H1 (cell line): ENCODE data around the gene SIX3. TPM values are rescaled to one million over a fixed set of nuclear protein-coding genes. Genes with fewer than 3 reads are reported as not detected.

Experiments used
- CHD1 ChIP-seq: IDR thresholded peaks from 2 replicates; pipeline ENCODE4 v1.6.1; 2012; ENCODE audit warnings: low read depth, low read length, improper control_type of control experiment
- CREB1 ChIP-seq: IDR thresholded peaks from 2 replicates; pipeline ENCODE4 v1.6.1; 2012; ENCODE audit warnings: inconsistent platforms
- KDM1A ChIP-seq: fragments of 200-600, 300-600 bp; sonication (generic); IDR thresholded peaks from 2 replicates; pipeline ENCODE4 v1.7.1; 2016; ENCODE audit warnings: mild to moderate bottlenecking, low read length, borderline replicate concordance
- SP2 ChIP-seq: IDR thresholded peaks from 2 replicates; pipeline ENCODE4 v1.6.1; 2012; ENCODE audit warnings: mild to moderate bottlenecking, low read length, inconsistent platforms
- TCF12 ChIP-seq: IDR thresholded peaks from 2 replicates; pipeline ENCODE4 v1.6.1; 2011; ENCODE audit warnings: low read depth, mild to moderate bottlenecking, low read length
- polyA plus RNA-seq, 7 experiments: library from polyadenylated mRNA; depleted of rRNA in 3 of 7; stranded (reverse) in 5 of 7; unstranded in 2 of 7; fragments of >200 nt in 5 of 7; fragments of 200-250 nt in 2 of 7; gene quantifications; 1 replicate in 5 of 7; 2 replicates in 1 of 7; 4 replicates in 1 of 7; pipeline versions ENCODE4 v1.2.1 to v1.2.3, GENCODE V29; 2011 to 2013; ENCODE audit warnings: missing spikeins in 2 of 7, mixed read lengths in 2 of 7
- total RNA-seq: library from RNA; stranded (reverse); fragmentation: NEBNext Ultra II Directional; extraction: Animal tissue kit (Norgen Biotek cat#: 25700); gene quantifications from 2 replicates; pipeline ENCODE4 v1.2.1, GENCODE V29; 2021
- TF ChIP-seq, protein P1 (sequence below): IDR thresholded peaks from 2 replicates; pipeline ENCODE4 v1.6.1; 2011; ENCODE audit warnings: low read length, improper control_type of control experiment

SIX3 gene
- total and polyA plus RNA-seq, 2 of the 8 experiments (the other 6 are each of a cell fraction or from before 2014, with no cell fraction given), result 0.02 to 0.19 TPM

DNA sequence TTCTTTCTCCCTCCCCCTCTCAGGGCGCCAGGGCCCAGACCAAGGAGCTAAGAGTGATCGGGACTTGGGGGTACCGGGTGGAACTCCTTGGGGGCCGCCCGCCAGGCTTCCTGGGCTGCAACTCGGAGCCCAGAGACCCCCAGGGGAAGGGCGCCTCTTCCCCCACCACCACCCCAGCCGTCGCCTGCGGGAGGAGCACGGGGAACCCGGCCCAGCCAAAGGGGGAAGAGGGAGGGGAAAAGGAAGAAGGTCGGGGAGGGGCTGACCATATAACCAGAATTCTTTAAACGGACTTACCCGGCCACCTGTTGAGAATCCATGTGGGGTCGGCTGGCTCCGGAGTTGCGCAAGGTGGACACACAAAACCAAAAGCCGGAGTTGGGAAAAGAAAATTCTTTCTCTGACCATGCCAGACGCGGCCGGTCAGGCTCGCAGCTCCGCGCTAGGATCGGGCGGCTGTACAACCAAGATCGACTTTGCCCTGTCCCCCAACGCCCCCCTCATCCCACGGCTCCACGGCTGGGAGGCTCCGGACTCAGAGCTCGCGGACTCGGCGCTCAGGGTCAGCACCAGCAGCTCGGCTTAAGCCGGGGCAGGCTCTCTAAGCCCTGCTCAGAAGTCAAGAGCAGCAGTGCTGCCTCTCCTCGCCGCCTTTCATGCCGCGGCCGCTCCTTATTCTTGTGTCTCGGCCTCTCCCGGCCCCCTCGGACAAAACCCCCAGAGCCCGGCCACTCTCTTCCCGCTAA lies 6.3 kb upstream of the SIX3 start (continued):
- TF ChIP-seq CHD1, result no peak
- TF ChIP-seq, protein P1, sequence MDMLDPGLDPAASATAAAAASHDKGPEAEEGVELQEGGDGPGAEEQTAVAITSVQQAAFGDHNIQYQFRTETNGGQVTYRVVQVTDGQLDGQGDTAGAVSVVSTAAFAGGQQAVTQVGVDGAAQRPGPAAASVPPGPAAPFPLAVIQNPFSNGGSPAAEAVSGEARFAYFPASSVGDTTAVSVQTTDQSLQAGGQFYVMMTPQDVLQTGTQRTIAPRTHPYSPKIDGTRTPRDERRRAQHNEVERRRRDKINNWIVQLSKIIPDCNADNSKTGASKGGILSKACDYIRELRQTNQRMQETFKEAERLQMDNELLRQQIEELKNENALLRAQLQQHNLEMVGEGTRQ, result no peak
- TF ChIP-seq SP2, result no peak
- TF ChIP-seq KDM1A, result no peak
- no peak for TF ChIP-seq CREB1
- no peak for TF ChIP-seq TCF12
